WTC11 (cell line): Measurements from ENCODE around the gene CRADD. TPM values are rescaled to one million over a fixed set of nuclear protein-coding genes. Genes with fewer than 3 reads are reported as not detected.

Experiments
- ATAC-seq: fragments of 200-7000 bp; cut with Tn5 transposase; 2 replicates; pipeline ENCODE4 v1.10.0; 2021; ENCODE audit warnings: mild to moderate bottlenecking, moderate library complexity
- CTCF ChIA-PET: fragments of 300-600 bp; sonication (Branson Sonifier 250); formaldehyde crosslinking; loops from one replicate; lab custom pipeline; 2021; ENCODE audit warnings: antibody characterized with exemption; lab: Charles Lee
- POLR2A ChIA-PET: fragments of 350-600 bp; sonication (Branson Sonifier 250); formaldehyde crosslinking; loops from one replicate; lab custom pipeline; 2021; ENCODE audit warnings: antibody characterized with exemption; lab: Charles Lee
- DNase-seq: peaks from one replicate; pipeline ENCODE4 v3.0.0; 2021; ENCODE audit warnings: low spot score
- H3K27ac Mint-ChIP-seq: 2 replicates; pipeline ENCODE4 v1.8.0; 2021; ENCODE audit warnings: mixed read lengths
- H3K27me3 Mint-ChIP-seq: 2 replicates; pipeline ENCODE4 v1.8.0; 2021; ENCODE audit warnings: low read depth, mild to moderate bottlenecking, moderate library complexity, mixed read lengths
- H3K36me3 Mint-ChIP-seq: 2 replicates; pipeline ENCODE4 v1.8.0; 2021; ENCODE audit warnings: mixed read lengths
- H3K4me1 Mint-ChIP-seq: 2 replicates; pipeline ENCODE4 v1.8.0; 2022; ENCODE audit warnings: mixed read lengths
- H3K4me3 Mint-ChIP-seq: 2 replicates; pipeline ENCODE4 v1.8.0; 2021; ENCODE audit warnings: mild to moderate bottlenecking, moderate library complexity, mixed read lengths
- H3K9me3 Mint-ChIP-seq: 2 replicates; pipeline ENCODE4 v1.8.0; 2021; ENCODE audit warnings: mixed read lengths
- FOXK1 ChIP-seq: sonication (generic); formaldehyde crosslinking; IDR thresholded peaks from 2 replicates; pipeline ENCODE4 v1.8.0; 2022; ENCODE audit warnings: mild to moderate bottlenecking, moderate library complexity, missing genetic modification reagents
- GRHL2 ChIP-seq: fragments of 250-450 bp; sonication (Bioruptor Pico); IDR thresholded peaks from 2 replicates; pipeline ENCODE4 v1.8.0; 2022; ENCODE audit warnings: mild to moderate bottlenecking, moderate library complexity; ENCODE audit not compliant: insufficient replicate concordance, severe bottlenecking
- GTF2I ChIP-seq: fragments of 250-450 bp; sonication (Bioruptor Pico); conservative IDR thresholded peaks from 2 replicates; pipeline ENCODE4 v1.4.0; 2021; ENCODE audit warnings: mild to moderate bottlenecking
- JUN ChIP-seq: sonication (generic); formaldehyde crosslinking; IDR thresholded peaks from 2 replicates; pipeline ENCODE4 v1.8.0; 2023; ENCODE audit warnings: mild to moderate bottlenecking, missing genetic modification reagents
- NFYB ChIP-seq: sonication (generic); formaldehyde crosslinking; conservative IDR thresholded peaks from 2 replicates; pipeline ENCODE4 v1.8.0; 2022; ENCODE audit warnings: low read depth, missing genetic modification reagents
- NR3C1 ChIP-seq: sonication (generic); formaldehyde crosslinking; conservative IDR thresholded peaks from 2 replicates; pipeline ENCODE4 v1.8.1; 2023; ENCODE audit warnings: low read depth, mild to moderate bottlenecking, missing genetic modification reagents
- OVOL2 ChIP-seq: fragments of 250-450 bp; sonication (Bioruptor Pico); IDR thresholded peaks from 2 replicates; pipeline ENCODE4 v1.9.0; 2021; ENCODE audit warnings: mild to moderate bottlenecking, borderline replicate concordance
- SOX15 ChIP-seq: fragments of 250-450 bp; sonication (Bioruptor Pico); IDR thresholded peaks from 2 replicates; pipeline ENCODE4 v1.9.0; 2021; ENCODE audit warnings: mild to moderate bottlenecking
- TEAD4 ChIP-seq: sonication (generic); formaldehyde crosslinking; IDR thresholded peaks from 2 replicates; pipeline ENCODE4 v1.8.0; 2022; ENCODE audit warnings: mild to moderate bottlenecking, missing genetic modification reagents
- TP53 ChIP-seq: sonication (generic); formaldehyde crosslinking; IDR thresholded peaks from 2 replicates; pipeline ENCODE4 v1.8.1; 2023; ENCODE audit warnings: mild to moderate bottlenecking, missing genetic modification reagents
- ZBTB21 ChIP-seq: sonication (generic); formaldehyde crosslinking; IDR thresholded peaks from 2 replicates; pipeline ENCODE4 v1.8.1; 2023; ENCODE audit warnings: mild to moderate bottlenecking, missing genetic modification reagents, borderline replicate concordance
- ZNF121 ChIP-seq: sonication (generic); formaldehyde crosslinking; IDR thresholded peaks from 2 replicates; pipeline ENCODE4 v1.8.0; 2023; ENCODE audit warnings: missing genetic modification reagents
- ZNF263 ChIP-seq: sonication (generic); formaldehyde crosslinking; IDR thresholded peaks from 2 replicates; pipeline ENCODE4 v1.8.1; 2022; ENCODE audit warnings: low read depth, mild to moderate bottlenecking, moderate library complexity, missing genetic modification reagents
- ZNF423 ChIP-seq: fragments of 250-450 bp; sonication (Bioruptor Pico); IDR thresholded peaks from 2 replicates; pipeline ENCODE4 v2.1.2; 2022; ENCODE audit warnings: mild to moderate bottlenecking, moderate library complexity
- total RNA-seq: library from RNA; stranded (reverse); gene quantifications from 3 replicates; pipeline ENCODE4 v1.2.3, GENCODE V29; 2021
- TF ChIP-seq, protein P1 (sequence below): sonication (generic); formaldehyde crosslinking; IDR thresholded peaks from 2 replicates; pipeline ENCODE4 v1.8.1; 2022; ENCODE audit warnings: low read depth, missing genetic modification reagents, borderline replicate concordance
- TF ChIP-seq, protein P2 (sequence below): fragments of 250-450 bp; sonication (Bioruptor Pico); IDR thresholded peaks from 2 replicates; pipeline ENCODE4 v1.8.0; 2021; ENCODE audit warnings: mild to moderate bottlenecking
- TF ChIP-seq, protein P3 (sequence below): sonication (generic); formaldehyde crosslinking; IDR thresholded peaks from 2 replicates; pipeline ENCODE4 v1.8.1; 2023; ENCODE audit warnings: mild to moderate bottlenecking, missing genetic modification reagents
- TF ChIP-seq, protein P4 (sequence below): sonication (generic); formaldehyde crosslinking; IDR thresholded peaks from 2 replicates; pipeline ENCODE4 v1.8.1; 2022; ENCODE audit warnings: mild to moderate bottlenecking, missing genetic modification reagents, moderate library complexity, borderline replicate concordance
- TF ChIP-seq, protein P5 (sequence below): fragments of 250-450 bp; sonication (Bioruptor Pico); IDR thresholded peaks from 2 replicates; pipeline ENCODE4 v1.9.0; 2021; ENCODE audit warnings: mild to moderate bottlenecking, borderline replicate concordance

Gene CRADD
- total RNA-seq, 1 experiment from 2014 or later, result 11.6 TPM

DNA sequence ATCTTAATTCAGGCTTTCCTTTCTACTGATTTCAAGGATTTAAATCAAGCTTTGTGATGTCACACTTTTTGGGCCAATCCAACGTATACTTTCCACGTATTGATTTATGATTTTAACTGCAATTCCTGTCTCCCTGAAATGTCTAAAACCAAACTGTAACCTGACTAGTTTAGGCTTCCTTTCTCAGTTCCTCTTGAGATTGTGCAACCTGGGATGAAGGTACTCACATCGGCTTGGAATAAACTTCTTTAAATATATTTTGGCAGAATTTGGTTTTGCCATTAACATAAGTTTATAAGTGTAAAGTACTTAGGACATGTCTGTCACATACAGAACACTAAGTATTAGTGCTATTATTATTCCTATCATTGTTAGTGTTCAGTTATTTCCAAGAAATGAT lies 224.6 kb downstream of the CRADD start (continued):
- TF ChIP-seq, protein P1, sequence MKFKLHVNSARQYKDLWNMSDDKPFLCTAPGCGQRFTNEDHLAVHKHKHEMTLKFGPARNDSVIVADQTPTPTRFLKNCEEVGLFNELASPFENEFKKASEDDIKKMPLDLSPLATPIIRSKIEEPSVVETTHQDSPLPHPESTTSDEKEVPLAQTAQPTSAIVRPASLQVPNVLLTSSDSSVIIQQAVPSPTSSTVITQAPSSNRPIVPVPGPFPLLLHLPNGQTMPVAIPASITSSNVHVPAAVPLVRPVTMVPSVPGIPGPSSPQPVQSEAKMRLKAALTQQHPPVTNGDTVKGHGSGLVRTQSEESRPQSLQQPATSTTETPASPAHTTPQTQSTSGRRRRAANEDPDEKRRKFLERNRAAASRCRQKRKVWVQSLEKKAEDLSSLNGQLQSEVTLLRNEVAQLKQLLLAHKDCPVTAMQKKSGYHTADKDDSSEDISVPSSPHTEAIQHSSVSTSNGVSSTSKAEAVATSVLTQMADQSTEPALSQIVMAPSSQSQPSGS (CRISPR knock-in tag), result no peak
- TF ChIP-seq, all 79 proteins: peak for 0

DNA sequence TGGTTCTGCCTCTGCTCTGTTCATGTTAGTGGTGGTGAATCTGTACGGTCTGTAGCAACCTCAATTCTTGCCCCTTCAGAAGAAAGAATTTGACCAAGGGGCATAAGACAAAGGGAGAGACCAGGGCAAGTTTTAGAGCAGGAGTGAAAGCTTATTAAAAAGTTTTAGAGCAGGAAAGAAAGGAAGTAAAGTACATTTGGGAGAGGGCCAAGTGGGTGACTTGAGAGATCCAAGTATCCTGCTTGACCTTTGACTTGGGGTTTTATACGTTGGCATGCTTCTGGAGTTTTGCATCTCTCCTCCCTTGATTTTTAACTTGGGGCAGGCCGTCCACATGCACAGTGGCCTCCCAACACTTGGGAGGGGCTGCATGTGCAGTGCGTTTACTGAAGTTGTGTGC lies 225.0 kb downstream of the CRADD start:
- no peaks in the 10 kb centered on the region for H3K27me3 Mint-ChIP-seq
- no peak overlapping the region for H3K27ac Mint-ChIP-seq
- peaks cover 16% of the 10 kb centered on the region for H3K36me3 Mint-ChIP-seq
- ChIA-PET POLR2A (no interaction called here), CTCF (no interaction called here)
- TF ChIP-seq TEAD4 (CRISPR knock-in tag), result no peak
- TF ChIP-seq, protein P2, sequence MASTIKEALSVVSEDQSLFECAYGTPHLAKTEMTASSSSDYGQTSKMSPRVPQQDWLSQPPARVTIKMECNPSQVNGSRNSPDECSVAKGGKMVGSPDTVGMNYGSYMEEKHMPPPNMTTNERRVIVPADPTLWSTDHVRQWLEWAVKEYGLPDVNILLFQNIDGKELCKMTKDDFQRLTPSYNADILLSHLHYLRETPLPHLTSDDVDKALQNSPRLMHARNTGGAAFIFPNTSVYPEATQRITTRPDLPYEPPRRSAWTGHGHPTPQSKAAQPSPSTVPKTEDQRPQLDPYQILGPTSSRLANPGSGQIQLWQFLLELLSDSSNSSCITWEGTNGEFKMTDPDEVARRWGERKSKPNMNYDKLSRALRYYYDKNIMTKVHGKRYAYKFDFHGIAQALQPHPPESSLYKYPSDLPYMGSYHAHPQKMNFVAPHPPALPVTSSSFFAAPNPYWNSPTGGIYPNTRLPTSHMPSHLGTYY (CRISPR knock-in tag), result no peak
- no peak for TF ChIP-seq ZNF423
- TF ChIP-seq, protein P3, sequence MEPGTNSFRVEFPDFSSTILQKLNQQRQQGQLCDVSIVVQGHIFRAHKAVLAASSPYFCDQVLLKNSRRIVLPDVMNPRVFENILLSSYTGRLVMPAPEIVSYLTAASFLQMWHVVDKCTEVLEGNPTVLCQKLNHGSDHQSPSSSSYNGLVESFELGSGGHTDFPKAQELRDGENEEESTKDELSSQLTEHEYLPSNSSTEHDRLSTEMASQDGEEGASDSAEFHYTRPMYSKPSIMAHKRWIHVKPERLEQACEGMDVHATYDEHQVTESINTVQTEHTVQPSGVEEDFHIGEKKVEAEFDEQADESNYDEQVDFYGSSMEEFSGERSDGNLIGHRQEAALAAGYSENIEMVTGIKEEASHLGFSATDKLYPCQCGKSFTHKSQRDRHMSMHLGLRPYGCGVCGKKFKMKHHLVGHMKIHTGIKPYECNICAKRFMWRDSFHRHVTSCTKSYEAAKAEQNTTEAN (CRISPR knock-in tag), result no peak
- no peak for TF ChIP-seq ZNF121 (CRISPR knock-in tag)
- no peak for DNase-seq
- no peak for ATAC-seq
- H3K4me3 Mint-ChIP-seq, result no peak overlapping the region
- H3K4me1 Mint-ChIP-seq, result peaks cover 12% of the 10 kb centered on the region
- peaks cover 31% of the 10 kb centered on the region for H3K9me3 Mint-ChIP-seq

DNA sequence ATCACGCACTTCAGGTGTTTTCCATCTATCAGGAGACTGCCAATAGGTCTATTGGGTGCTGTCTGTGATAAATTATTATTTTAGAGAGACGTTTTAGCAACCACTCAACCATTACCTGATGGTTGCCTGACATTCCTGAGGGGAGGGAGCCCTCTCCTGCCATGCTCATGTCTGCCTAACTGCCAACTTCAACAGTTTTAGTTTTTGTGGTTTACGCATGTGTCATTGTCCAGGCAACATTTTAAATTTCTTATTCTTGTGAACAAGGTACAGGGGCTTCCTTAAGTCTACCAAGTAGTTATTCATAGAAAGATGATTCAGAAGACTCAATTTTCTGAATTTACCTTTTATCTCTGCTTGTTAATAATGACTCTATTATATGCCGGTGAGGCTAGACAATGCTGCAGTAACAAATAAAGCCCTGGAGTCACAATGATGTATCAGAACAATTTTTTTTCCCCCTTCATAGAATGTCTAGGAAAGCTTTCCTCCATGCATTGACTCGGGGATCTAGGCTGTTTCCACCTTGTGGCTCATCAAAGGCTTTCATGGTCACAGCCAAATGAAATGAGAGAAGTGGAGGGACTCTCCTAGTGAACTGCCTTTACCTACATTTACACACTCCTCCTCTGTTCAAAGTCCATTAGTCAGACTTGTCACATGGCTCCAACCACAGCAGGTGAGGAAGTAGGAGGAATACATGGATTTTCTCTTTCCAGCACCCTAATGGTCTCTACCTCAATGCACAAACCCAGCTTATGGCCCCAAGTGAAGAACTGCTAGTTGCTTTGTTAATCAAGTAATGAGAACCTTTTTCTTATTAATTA lies 225.8 kb downstream of the CRADD start:
- Mint-ChIP-seq H3K27ac (no peak overlapping the region), H3K9me3 (peaks cover 31% of the 10 kb centered on the region), H3K4me3 (no peak overlapping the region)
- DNase-seq, result no peak
- TF ChIP-seq JUN, result no peak
- TF ChIP-seq, protein P4, sequence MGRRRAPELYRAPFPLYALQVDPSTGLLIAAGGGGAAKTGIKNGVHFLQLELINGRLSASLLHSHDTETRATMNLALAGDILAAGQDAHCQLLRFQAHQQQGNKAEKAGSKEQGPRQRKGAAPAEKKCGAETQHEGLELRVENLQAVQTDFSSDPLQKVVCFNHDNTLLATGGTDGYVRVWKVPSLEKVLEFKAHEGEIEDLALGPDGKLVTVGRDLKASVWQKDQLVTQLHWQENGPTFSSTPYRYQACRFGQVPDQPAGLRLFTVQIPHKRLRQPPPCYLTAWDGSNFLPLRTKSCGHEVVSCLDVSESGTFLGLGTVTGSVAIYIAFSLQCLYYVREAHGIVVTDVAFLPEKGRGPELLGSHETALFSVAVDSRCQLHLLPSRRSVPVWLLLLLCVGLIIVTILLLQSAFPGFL (CRISPR knock-in tag), result no peak
- TF ChIP-seq ZNF423, result no peak
- TF ChIP-seq, protein P5, sequence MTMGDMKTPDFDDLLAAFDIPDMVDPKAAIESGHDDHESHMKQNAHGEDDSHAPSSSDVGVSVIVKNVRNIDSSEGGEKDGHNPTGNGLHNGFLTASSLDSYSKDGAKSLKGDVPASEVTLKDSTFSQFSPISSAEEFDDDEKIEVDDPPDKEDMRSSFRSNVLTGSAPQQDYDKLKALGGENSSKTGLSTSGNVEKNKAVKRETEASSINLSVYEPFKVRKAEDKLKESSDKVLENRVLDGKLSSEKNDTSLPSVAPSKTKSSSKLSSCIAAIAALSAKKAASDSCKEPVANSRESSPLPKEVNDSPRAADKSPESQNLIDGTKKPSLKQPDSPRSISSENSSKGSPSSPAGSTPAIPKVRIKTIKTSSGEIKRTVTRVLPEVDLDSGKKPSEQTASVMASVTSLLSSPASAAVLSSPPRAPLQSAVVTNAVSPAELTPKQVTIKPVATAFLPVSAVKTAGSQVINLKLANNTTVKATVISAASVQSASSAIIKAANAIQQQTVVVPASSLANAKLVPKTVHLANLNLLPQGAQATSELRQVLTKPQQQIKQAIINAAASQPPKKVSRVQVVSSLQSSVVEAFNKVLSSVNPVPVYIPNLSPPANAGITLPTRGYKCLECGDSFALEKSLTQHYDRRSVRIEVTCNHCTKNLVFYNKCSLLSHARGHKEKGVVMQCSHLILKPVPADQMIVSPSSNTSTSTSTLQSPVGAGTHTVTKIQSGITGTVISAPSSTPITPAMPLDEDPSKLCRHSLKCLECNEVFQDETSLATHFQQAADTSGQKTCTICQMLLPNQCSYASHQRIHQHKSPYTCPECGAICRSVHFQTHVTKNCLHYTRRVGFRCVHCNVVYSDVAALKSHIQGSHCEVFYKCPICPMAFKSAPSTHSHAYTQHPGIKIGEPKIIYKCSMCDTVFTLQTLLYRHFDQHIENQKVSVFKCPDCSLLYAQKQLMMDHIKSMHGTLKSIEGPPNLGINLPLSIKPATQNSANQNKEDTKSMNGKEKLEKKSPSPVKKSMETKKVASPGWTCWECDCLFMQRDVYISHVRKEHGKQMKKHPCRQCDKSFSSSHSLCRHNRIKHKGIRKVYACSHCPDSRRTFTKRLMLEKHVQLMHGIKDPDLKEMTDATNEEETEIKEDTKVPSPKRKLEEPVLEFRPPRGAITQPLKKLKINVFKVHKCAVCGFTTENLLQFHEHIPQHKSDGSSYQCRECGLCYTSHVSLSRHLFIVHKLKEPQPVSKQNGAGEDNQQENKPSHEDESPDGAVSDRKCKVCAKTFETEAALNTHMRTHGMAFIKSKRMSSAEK (CRISPR knock-in tag), result no peak
- TF ChIP-seq OVOL2 (CRISPR knock-in tag), result no peak
- TF ChIP-seq GRHL2 (CRISPR knock-in tag), result no peak
- no peak for TF ChIP-seq ZBTB21 (CRISPR knock-in tag)
- TF ChIP-seq GTF2I (CRISPR knock-in tag), result no peak
- TF ChIP-seq TP53 (CRISPR knock-in tag), result no peak
- TF ChIP-seq ZNF263 (CRISPR knock-in tag), result no peak
- TF ChIP-seq FOXK1 (CRISPR knock-in tag), result no peak
- no peak for TF ChIP-seq NR3C1
- no peak for TF ChIP-seq NFYB (CRISPR knock-in tag)
- no peak for TF ChIP-seq SOX15 (CRISPR knock-in tag)
- no peak for TF ChIP-seq TEAD4 (CRISPR knock-in tag)
- TF ChIP-seq, all 79 proteins: peak for 0
- no peak for ATAC-seq
- Mint-ChIP-seq H3K4me1 (peaks cover 12% of the 10 kb centered on the region), H3K36me3 (peaks cover 16% of the 10 kb centered on the region), H3K27me3 (no peaks in the 10 kb centered on the region)
- CTCF ChIA-PET, result no interaction called here
- POLR2A ChIA-PET, result no interaction called here
